ENCODE measurements around the gene MYCL. TPM values are rescaled to one million over a fixed set of nuclear protein-coding genes. Genes with fewer than 3 reads are reported as not detected.
"Not testable (repeated sequence)": the region's sequence is repeated elsewhere in the genome, so short reads cannot be mapped to it uniquely, and the experiment has no call there.

The MYCL gene
- total and polyA plus RNA-seq, 2 of the 4 experiments (the other 2 are of a cell fraction) = 0.72 to 0.87 TPM

DNA sequence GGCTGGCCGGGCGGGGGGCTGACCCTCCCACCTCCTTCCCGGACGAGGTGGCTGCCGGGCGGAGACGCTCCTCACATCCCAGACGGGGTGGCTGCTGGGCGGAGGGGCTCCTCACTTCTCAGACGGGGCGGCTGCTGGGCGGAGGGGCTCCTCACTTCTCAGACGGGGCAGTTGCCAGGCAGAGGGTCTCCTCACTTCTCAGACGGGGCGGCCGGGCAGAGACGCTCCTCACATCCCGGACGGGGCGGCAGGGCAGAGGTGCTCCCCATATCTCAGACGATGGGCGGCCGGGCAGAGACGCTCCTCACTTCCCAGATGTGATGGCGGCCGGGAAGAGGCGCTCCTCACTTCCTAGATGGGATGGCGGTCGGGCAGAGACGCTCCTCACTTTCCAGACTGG lies 11.4 kb upstream of the MYCL start:
- WGBS, 2 experiments (ENCODE audit: extremely low coverage in 2 of 2, insufficient read length in 1 of 2) = no CpG with 5 or more reads among the region's 30 CpGs
- H3K18ac ChIP-seq (ENCODE audit: low read depth, low read length); intact Hi-C loops (cut with micrococcal nuclease); H3K9me1 ChIP-seq (ENCODE audit: insufficient read depth, low read length); H3K4me1 ChIP-seq (ENCODE audit: control insufficient read depth, insufficient read depth, low read length); CTCF ChIA-PET; POLR2A ChIA-PET (ENCODE audit: unreplicated experiment); H2BK120ac ChIP-seq (ENCODE audit: low read depth, low read length); H3K14ac ChIP-seq (replicated peaks; ENCODE audit: low read depth, low read length); H2BK15ac ChIP-seq (ENCODE audit: low read depth, low read length); H3K4ac ChIP-seq (ENCODE audit: low read depth, low read length); DNase-seq; H3K9me3 ChIP-seq (ENCODE audit: control insufficient read depth, insufficient read depth, low read length); H3K4me2 ChIP-seq (ENCODE audit: low read depth, low read length); H3K56ac ChIP-seq (ENCODE audit: extremely low read depth, insufficient read depth, low read length); H4K5ac ChIP-seq (ENCODE audit: low read depth, low read length); H3K9ac ChIP-seq (ENCODE audit: low read depth, low read length); H4K8ac ChIP-seq (ENCODE audit: low read depth in 2 of 2, low read length in 2 of 2); dilution Hi-C loops (cut with HindIII; ENCODE audit: low sequenced_read_pairs, unreplicated experiment); H4K91ac ChIP-seq (ENCODE audit: insufficient read depth, low read depth, low read length); H3K36me3 ChIP-seq (ENCODE audit: control insufficient read depth, insufficient read depth, low read length); H2AK5ac ChIP-seq (ENCODE audit: low read depth, low read length); ATAC-seq (ENCODE audit: low read depth); H2BK20ac ChIP-seq (ENCODE audit: low read depth, low read length); H3K27ac ChIP-seq (ENCODE audit: insufficient read depth, low read length); H3K4me3 ChIP-seq (ENCODE audit: insufficient read depth, low read depth, low read length); H3K27me3 ChIP-seq (ENCODE audit: control insufficient read depth, insufficient read depth, low read length); H3K23ac ChIP-seq (ENCODE audit: low read depth, low read length); in situ Hi-C loops (cut with MboI; ENCODE audit: low sequenced_read_pairs); H3K79me1 ChIP-seq (ENCODE audit: low read depth in 1 of 2, low read length in 2 of 2); H2BK5ac ChIP-seq (ENCODE audit: low read depth, low read length, poor library complexity, severe bottlenecking); H2AK9ac ChIP-seq (replicated peaks; ENCODE audit: low read depth, low read length, poor library complexity); H2AFZ ChIP-seq (replicated peaks; ENCODE audit: low read length, poor library complexity); BruUV-seq (replicated peaks); H4K20me1 ChIP-seq (ENCODE audit: insufficient read depth, low read length): not testable (repeated sequence)

Data from IMR-90 (cell line).